ENCODE data around the gene PLEKHA6.

PLEKHA6 gene

GRCh38 chr1:204382714-204383083 lies 23.0 kb upstream of the PLEKHA6 start:
- no peak for FAIRE-seq
- no peak for DNase-seq (ENCODE audit: extremely low spot score, insufficient read length, low read depth)

- no peak for FAIRE-seq
- no peak for DNase-seq (ENCODE audit: extremely low spot score, insufficient read length, low read depth)
Observed at GRCh38 chr1:204380293-204380831, 20.6 kb upstream of the PLEKHA6 start.

GRCh38 chr1:204377800-204378668 lies 18.3 kb upstream of the PLEKHA6 start:
- peak; percentile 35 for DNase-seq (ENCODE audit: extremely low spot score, insufficient read length, low read depth)
- peak; percentile 76 for FAIRE-seq

GRCh38 chr1:204376919-204377799 lies 17.4 kb upstream of the PLEKHA6 start:
- DNase-seq (ENCODE audit: extremely low spot score, insufficient read length, low read depth) (no peak), FAIRE-seq (no peak)

GRCh38 chr1:204376465-204376864 lies 16.7 kb upstream of the PLEKHA6 start:
- DNase-seq (ENCODE audit: extremely low spot score, insufficient read length, low read depth) (no peak), FAIRE-seq (no peak)

GRCh38 chr1:204373911-204374310 lies 14.2 kb upstream of the PLEKHA6 start:
- no peak for FAIRE-seq

GRCh38 chr1:204370176-204370575 lies 10.4 kb upstream of the PLEKHA6 start:
- FAIRE-seq (no peak), DNase-seq (ENCODE audit: extremely low spot score, insufficient read length, low read depth) (no peak)

More at GRCh38 chr1:204373911-204374310, 14.2 kb upstream of the PLEKHA6 start:
- no peak for DNase-seq (ENCODE audit: extremely low spot score, insufficient read length, low read depth)

- no peak for DNase-seq (ENCODE audit: extremely low spot score, insufficient read length, low read depth)
- no peak for FAIRE-seq
Observed at GRCh38 chr1:204368996-204369726, 9.4 kb upstream of the PLEKHA6 start.

GRCh38 chr1:204367956-204368355 lies 8.2 kb upstream of the PLEKHA6 start:
- FAIRE-seq (no peak), DNase-seq (ENCODE audit: extremely low spot score, insufficient read length, low read depth) (no peak)

- DNase-seq (ENCODE audit: extremely low spot score, insufficient read length, low read depth) (no peak), FAIRE-seq (no peak)
Observed at GRCh38 chr1:204367193-204367858, 7.6 kb upstream of the PLEKHA6 start.

- no peak for FAIRE-seq
- DNase-seq (ENCODE audit: extremely low spot score, insufficient read length, low read depth): no peak
Observed at GRCh38 chr1:204366759-204367158, 7.0 kb upstream of the PLEKHA6 start.

- FAIRE-seq (peak; percentile 85), DNase-seq (ENCODE audit: extremely low spot score, insufficient read length, low read depth) (peak; percentile 59)
Observed at GRCh38 chr1:204363335-204364114, 3.8 kb upstream of the PLEKHA6 start.

GRCh38 chr1:204362984-204363334 lies 3.2 kb upstream of the PLEKHA6 start:
- FAIRE-seq (no peak), DNase-seq (ENCODE audit: extremely low spot score, insufficient read length, low read depth) (no peak)

GRCh38 chr1:204361781-204362180 lies 2.1 kb upstream of the PLEKHA6 start:
- FAIRE-seq (no peak), DNase-seq (ENCODE audit: extremely low spot score, insufficient read length, low read depth) (no peak)

- DNase-seq (ENCODE audit: extremely low spot score, insufficient read length, low read depth) (no peak), FAIRE-seq (no peak)
Observed at GRCh38 chr1:204361341-204361771, 1.6 kb upstream of the PLEKHA6 start.

- FAIRE-seq: no peak
Observed at GRCh38 chr1:204360314-204360713, 585 bp upstream of the PLEKHA6 start.

GRCh38 chr1:204359131-204359473 lies 627 bp downstream of the PLEKHA6 start:
- DNase-seq (ENCODE audit: extremely low spot score, insufficient read length, low read depth) (no peak), FAIRE-seq (no peak)

More at GRCh38 chr1:204360314-204360713, 585 bp upstream of the PLEKHA6 start:
- DNase-seq (ENCODE audit: extremely low spot score, insufficient read length, low read depth): no peak

GRCh38 chr1:204358605-204359004 lies 1.1 kb downstream of the PLEKHA6 start:
- FAIRE-seq (no peak), DNase-seq (ENCODE audit: extremely low spot score, insufficient read length, low read depth) (no peak)

All from GM18507 (cell line).